ELF-1 (cell line): ENCODE measurements around the gene MEIOSIN.
A peak's percentile ranks its signal among the peaks of the same experiment; 100 is the strongest.

Experiments
- DNase-seq: peaks from one replicate; pipeline ENCODE4 v3.0.0-alpha.2; 2016; ENCODE audit warnings: low read depth, low spot score

Gene MEIOSIN

DNA sequence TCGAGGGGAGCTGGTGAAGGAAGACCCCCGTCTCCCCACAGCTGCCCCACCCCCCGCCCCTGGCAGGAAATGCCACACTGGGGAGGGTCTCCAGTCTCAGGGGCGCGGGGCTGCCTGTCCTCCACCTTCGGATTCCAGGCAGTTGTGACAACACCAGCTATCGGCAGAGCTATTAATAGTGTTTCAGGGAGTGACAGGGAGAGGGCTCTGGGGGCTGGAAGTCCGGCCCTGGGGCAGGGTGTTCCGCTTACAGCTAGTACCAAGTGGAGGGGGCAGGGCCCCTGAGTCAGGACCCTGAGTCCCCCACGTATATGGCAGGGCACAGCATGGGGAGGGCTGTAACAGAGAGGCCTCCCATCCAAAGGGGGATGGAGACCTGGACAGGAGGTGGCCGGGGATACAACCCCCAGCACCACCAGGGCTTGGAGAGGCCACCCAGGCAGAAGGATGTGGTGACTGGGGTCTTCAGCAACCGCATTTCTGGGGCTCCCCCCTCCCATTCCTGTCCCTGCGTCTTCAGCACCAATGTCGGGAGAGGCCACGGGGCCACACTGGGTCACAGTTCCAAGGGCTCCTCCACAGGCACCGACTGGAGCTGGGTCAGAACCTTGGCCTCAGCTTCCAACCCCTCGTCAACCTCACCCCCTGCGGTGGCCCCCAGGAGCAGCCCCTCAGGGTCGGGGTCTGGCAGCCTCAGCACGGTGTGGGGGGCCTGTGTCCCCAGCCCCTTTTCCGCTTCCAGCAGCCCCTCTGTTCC lies 31.9 kb downstream of the MEIOSIN start:
- DNase-seq: peak; percentile 44

DNA sequence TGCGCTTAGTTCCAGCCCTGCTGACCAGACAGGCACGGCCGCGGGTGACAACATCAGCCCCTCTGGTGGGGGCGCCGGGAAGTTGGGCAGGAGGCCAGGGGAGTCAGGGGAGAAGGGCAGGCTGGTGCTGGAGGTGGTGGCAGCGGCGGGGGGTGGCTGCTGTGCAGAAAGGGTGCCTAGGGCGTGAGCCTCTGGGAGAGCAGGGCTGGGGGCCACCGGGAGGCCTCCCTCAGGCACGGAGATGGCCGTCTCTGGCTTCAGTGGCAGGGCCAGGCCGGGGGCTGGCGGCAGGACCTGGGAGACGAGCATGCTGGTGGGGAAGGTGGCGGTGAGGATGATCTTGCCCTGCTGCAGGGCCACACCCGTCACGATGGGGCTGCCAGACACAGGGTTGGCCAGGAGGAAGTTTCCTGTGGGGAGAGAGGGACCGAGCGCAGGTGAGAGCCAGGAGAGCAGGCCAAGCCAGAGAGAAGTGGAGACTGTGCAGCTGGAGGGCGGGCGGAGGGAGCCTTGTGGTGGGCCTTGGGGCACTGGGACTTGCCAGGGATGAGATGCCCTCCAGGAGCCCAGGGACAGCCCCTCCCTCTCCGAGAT lies 32.6 kb downstream of the MEIOSIN start:
- no peak for DNase-seq

DNA sequence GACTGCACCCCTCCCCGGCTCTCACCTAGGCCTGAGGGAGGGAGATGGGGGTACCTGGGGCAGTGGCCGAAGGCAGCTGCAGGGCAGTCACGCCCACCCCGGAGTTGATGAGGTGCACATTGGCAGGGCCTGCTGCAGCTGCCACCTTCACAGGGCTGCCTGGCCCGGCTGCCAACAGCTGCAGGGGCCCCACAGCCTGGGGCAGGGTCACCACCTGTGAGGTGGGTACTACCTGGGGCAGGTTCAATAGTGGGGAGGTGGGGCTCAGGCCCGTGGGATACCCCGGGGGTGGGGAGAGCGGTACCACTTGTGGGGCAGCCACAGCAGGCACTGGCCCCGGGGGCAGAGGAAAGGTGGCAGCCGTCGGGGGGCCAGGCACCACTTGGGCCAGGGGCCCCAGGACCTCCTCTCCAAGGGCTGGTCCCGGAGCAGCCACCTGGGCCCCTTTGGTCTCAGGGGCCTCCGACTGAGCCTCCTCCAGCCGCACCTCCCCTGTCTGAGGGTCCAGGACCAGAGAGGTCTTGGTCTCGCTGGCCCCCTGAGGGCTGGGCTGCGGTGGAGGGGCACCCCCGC lies 33.1 kb downstream of the MEIOSIN start:
- no peak for DNase-seq

DNA sequence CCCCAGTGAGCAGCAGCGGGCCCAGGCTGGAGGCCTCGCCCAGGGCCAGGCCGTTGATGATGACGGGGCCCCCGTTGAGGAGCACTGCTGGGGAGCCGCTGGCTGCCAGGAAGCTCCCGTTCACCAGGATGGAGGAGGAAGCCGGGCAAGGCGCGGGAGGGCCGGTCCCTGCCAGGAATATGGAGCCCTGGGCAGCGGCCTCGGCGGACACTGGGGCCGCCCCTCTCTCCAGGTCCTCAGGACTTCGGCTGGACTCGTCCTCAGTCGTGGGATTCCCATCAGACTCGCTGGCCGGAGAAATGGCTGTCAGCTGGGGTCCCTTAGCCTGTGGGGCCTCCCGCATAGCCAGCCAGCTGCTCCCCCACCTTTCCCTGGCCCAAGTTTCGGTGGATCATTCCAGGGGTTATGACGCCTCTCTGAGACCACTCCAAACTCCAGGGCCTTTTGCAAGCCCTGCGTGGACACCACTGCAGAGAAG lies 33.7 kb downstream of the MEIOSIN start:
- DNase-seq: no peak

DNA sequence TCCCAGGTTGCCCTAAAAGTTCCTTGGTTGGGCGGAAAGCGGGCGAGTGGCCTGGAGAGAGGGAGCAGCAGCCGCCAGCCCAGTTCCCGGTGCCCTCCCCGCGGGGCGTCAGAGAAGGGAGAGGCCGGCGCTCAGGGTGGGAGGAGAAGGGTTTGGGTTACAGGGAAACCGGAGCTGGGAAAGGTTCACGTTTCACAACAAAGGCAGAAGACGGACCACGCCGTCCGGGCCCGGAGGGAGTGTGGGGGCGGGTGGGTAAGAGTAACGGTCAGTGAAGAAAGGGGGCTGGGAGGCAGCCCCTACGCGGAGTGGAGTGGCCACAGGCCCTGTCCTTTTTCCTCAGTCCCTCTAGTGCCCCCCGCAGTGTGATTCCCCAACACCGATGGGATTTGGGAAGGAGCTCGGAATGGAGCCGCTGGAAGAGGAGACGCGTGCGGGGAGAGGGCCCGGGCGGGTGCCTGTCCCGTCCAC lies 34.2 kb downstream of the MEIOSIN start:
- DNase-seq: peak; percentile 86

DNA sequence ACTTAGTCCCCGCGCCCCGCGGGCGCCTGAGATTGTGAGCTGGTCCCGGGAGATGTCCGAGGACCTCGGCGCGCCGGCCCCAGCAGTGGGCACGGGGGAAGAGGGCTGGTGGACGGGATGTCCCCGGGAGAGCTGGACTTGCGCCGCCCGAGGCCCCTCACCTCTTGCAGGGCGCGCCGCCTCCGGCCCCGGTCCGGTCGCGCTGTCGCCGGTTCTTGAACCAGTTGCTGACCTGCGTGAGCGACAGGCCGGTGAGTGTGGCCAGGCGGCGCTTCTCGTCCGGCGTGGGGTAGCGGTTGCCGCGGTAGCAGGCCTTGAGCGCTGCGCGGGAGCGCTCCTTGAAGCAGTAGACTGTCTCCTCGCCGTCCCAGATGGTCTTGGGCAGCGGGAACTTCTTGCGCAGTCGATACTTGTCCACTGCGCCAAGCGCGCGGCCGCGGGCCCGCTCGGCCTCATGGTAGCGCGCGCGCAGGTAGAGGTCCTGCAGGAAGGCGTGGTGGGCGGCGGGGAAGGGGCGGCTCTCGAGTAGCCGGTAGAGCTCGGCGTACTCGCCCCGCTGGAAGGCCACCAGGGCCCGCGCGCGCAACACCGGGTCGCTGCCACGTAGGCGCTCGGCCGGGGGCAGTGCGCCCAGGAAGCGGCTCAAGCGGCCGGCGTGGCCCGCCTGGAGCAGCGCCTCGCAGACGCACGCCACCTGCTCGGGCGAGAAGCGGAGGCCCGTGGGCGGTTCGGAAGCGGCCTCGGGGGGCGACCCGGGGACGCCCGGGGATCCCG lies 34.8 kb downstream of the MEIOSIN start:
- DNase-seq: peak; percentile 80

DNA sequence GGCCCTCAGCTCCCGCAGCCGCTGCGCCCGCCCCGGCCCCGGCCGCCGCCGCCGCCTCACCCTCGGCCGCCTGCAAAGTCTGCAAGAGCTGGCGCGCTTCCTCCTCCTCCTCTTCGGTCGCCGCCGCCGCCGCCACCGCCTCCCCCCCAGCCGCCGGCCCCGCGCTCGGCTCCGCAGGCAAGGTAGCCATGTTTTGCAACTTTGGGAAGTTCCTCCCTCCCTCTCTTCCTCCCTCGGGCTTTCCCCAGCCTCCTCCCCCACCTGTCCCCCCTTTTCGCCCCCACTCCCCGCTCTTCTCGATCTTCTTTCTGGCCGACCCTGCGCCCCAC lies 35.4 kb downstream of the MEIOSIN start:
- DNase-seq: no peak

DNA sequence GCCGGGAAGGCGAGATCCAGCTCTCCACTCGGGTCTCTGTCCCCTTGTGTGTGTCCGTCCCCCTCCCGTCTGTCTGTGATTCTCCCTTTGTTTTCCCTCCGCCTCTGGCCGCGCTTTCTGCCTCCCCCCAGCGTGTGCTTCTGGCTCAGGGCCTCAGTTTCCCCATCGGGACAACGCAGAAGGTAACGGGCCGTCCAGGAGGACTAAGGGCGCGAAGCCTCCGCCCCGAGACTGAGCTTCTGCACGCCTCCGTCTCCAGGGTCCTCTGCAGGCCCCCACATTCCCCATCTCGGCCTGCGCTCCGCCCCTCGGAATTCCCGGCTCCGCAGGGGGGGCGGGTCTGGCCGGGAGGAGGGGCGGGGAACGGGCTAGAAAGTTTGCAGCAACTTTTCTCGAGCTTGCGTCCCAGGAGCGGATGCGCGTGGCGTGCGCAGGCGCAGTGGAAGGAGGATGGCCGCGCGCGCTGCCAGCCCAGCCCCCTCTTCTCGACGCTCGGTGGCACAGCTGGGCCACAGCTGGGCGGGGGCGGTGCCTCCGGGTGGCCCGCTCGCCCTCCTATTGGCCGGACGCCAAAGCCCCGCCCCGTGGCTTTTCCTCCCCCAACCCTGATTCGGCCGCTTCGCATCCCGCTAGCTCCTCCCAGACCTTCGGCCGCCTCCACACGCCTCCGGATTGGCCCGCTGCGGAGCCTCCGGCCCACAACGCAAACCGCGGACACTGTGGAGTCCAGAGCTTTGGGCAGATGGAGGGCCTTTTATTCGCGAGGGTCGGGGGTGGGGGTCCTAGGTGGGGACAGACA lies 35.9 kb downstream of the MEIOSIN start, which contains the start of gene SIX5:
TSS of gene SIX5 (minus strand) at position 269 of the 799 bp plus-strand sequence. CDS start 408 bp downstream, outside the sequence.
- DNase-seq: peak; percentile 100

DNA sequence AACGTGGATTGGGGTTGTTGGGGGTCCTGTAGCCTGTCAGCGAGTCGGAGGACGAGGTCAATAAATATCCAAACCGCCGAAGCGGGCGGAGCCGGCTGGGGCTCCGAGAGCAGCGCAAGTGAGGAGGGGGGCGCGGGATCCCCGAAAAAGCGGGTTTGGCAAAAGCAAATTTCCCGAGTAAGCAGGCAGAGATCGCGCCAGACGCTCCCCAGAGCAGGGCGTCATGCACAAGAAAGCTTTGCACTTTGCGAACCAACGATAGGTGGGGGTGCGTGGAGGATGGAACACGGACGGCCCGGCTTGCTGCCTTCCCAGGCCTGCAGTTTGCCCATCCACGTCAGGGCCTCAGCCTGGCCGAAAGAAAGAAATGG lies 36.6 kb downstream of the MEIOSIN start:
- no peak for DNase-seq

DNA sequence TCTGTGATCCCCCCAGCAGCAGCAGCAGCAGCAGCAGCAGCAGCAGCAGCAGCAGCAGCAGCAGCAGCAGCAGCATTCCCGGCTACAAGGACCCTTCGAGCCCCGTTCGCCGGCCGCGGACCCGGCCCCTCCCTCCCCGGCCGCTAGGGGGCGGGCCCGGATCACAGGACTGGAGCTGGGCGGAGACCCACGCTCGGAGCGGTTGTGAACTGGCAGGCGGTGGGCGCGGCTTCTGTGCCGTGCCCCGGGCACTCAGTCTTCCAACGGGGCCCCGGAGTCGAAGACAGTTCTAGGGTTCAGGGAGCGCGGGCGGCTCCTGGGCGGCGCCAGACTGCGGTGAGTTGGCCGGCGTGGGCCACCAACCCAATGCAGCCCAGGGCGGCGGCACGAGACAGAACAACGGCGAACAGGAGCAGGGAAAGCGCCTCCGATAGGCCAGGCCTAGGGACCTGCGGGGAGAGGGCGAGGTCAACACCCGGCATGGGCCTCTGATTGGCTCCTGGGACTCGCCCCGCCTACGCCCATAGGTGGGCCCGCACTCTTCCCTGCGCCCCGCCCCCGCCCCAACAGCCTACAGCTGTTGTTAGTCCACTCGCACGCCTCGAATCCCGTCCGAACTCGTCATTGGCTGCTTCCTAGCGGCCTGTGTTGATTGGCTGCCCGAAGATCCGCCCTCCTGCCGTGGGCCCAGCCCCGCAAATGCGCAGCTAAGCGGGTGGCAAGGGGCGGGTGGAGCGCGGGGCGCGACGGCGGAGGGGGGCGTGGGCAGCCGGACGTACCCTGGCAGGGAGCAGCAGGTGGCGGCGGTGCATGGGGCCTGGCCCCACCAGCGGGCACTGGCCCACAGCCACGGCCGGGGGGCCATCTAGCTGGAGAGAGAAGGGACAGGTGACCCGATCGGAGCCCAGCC lies 37.2 kb downstream of the MEIOSIN start:
- DNase-seq: peak; percentile 99

DNA sequence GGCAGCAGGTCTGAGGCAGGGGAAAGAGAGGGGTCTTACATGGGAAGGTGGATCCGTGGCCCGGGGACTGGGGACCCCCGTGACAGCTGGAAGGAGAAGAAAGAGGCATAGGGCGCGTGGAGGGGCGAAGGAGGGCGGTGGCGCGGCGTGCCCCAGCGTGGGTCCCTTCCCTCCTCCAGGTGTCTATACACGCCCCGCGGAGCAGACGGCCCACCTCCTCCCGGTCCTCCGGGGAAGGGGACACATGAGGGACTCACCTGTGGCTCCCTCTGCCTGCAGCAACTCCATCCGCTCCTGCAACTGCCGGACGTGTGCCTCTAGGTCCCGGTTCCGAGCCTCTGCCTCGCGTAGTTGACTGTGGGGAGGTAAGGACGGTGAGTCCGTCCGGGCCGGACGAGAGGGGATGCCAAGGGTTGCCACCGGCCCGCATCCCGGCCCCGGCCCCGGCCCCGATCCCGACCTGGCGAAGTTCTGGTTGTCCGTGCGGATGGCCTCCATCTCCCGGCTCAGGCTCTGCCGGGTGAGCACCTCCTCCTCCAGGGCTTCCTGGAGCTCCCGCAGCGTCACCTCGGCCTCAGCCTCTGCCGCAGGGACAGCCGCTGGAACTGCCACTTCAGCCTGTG lies 38.2 kb downstream of the MEIOSIN start:
- DNase-seq: peak; percentile 46

DNA sequence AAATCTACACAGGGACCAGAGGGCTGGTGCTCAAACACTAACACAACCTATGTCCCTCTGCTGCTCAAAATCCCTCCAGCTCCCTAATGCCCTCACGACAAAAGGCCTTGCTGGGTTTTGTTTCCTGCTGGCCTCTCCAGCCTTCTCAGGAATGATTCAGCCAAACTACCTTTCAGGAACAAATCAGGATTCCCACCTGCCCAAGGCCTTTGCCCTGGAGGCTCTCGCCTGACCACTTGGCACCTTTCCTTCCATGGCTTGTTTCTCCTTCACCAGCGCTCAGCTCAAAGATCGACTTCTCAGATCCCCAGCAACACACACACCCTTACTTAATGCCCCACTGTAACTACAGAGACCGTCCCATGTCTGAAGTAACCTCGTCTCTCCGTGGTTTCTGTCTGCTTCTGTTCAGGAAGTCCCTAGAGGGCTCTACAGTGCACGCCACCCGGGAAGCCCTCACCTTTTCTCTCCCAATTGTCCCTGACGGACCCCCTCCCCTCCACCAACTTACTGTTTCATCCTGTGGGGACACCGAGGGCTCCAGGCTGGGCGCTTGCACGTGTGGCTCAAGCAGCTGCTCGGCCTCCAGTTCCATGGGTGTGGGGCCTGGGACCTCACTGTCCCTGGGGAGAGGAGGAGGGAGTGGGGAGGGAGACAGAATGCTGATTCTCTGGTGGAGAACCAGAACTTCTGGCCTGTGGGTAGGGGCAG lies 39.0 kb downstream of the MEIOSIN start:
- DNase-seq: peak; percentile 40

DNA sequence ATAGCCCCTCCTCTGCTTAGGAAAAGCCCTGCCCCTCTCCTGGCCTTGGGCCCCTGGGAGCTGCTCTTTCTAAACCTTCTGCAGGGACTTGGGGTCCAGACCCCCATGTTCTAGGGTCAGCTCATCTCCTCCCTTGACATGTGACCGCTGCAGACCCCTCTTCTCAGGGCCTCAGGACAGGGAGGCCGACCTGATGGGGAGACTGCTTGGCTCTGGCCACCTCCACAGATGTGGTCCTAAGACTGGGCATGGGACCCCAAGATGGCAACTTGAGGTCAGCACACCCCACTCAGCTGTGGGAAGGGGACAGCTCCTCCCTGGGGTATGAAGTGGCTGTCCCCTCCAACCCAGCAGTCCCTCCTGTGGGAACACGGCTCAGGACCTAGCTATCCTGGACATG lies 39.7 kb downstream of the MEIOSIN start:
- DNase-seq: no peak

DNA sequence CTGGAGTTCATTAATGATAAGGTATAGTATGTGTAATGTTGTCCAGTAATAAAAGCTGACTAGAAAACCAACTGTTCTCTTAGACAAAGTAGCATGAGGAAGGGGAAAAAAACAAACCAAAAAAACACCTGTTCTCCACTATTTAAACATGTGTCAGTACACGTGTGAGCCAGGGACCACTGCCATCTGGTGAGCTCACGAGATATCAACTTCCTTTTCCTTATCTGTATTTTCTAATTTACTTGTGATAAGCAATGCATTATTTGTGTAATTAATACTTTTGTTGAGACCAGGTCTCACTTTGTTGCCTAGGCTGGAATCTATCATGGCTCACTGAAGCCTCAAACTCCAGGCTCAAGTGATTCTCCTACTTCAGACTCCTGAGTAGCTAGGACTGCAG lies 40.1 kb downstream of the MEIOSIN start:
- no peak for DNase-seq

DNA sequence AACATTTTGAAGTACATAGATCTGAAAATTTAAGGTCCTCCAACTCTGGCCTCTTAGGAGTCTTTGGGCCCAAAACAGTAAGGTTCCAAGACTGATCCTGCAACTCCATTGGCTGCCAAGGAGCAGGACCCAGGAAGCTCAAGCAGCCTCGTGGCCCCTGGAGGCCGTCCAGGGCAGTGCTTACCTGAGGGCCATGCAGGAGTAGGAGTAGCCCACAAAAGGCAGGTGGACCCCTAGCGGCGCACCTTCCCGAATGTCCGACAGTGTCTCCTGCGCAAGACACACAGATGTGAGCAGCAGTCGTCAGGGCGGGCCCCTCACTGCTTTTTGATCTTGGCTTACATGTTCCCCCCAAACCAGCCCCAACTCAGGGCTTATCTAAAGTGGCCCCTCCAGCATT lies 41.5 kb downstream of the MEIOSIN start:
- DNase-seq: peak; percentile 80

DNA sequence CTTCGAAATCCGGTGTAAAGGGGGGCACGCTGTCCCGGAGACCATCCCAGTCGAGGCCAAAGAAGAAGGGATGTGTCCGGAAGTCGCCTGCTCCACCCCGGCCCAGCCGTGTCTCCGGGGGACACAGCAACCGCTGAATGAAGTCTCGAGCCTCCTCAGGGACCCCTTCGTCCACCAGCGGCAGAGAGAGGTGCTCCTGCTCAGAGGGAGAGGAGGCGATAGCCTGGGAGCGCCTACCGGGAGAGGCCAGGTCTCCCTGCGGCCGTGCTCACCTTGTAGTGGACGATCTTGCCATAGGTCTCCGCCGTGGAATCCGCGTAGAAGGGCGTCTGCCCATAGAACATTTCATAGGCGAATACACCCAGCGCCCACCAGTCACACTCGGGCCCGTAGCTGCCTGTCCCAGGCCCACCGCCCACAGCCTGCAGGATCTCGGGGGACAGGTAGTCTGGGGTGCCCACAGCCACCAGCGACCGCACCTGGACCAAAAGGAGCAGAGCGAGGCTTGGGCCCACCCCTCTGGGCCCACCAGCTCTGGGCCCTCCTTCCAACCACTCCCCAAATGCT lies 44.2 kb downstream of the MEIOSIN start:
- DNase-seq: no peak

DNA sequence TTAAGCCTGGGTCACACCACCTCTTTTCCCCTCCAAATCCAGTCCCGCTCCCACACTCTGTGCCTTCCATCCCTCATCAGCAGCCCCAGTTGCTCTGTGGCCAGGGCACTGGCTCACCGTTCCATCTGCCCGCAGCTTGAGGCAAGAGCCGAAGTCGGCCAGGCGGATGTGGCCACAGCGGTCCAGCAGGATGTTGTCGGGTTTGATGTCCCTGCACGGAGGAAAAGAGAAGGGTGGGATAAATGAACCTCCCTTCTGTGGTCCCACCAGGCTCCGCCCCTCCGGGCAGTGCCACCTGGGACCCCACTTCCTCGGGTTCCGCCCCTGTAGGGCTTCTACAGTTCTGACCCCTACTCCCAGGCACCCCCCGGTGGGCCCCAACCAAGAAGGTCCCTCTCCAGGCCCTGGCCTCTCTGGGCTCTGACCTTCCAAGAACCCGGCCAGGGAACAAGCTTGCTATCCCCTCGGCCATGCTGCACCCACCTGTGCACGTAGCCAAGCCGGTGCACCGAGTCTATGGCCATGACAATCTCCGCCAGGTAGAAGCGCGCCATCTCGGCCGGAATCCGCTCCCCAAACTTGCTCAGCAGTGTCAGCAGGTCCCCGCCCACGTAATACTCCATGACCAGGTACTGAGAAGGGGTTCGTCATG lies 44.9 kb downstream of the MEIOSIN start:
- DNase-seq: no peak
